ENCODE results near the gene BNIP1. TPM values are rescaled to one million over a fixed set of nuclear protein-coding genes. Genes with fewer than 3 reads are reported as not detected.
A peak's percentile ranks its signal among the peaks of the same experiment; 100 is the strongest.
"Not testable (repeated sequence)": the region's sequence is repeated elsewhere in the genome, so short reads cannot be mapped to it uniquely, and the experiment has no call there.

The BNIP1 gene
- 22.6 and 23.2 TPM in 2 replicates for total RNA-seq

GRCh38 chr5:173144200-173145176, at the start of gene BNIP1:
Gene BNIP1, plus strand, starts transcription at chr5:173144531. Its CDS starts 15 bp downstream, at chr5:173144546.
- Mint-ChIP-seq H3K36me3 (ENCODE audit: low read depth) (peaks cover 15% of the 10 kb centered on the region), H3K27me3 (ENCODE audit: low read depth) (no peaks in the 10 kb centered on the region), H3K9me3 (no peaks in the 10 kb centered on the region), H3K4me3 (ENCODE audit: low read depth) (peak within 1 kb of the TSS; percentile 95), H3K27ac (peak within 1 kb of the TSS; percentile 98), H3K4me1 (ENCODE audit: low read depth) (peaks cover 5% of the 10 kb centered on the region)
- DNase-seq (ENCODE audit: low spot score): peak; percentile 91
- intact Hi-C loops (cut with micrococcal nuclease): loop anchor here (1.0 to 5.0 kb wide), 5 partner anchors 88 to 1757 kb away; partner anchors contain the start of genes ATP6V0E1, BOD1, CREBRF and NPM1

- peaks cover 12% of the 10 kb centered on the region for H3K9me3 Mint-ChIP-seq
- peaks cover 2% of the 10 kb centered on the region for H3K4me1 Mint-ChIP-seq (ENCODE audit: low read depth)
- intact Hi-C loops (cut with micrococcal nuclease): no loop called here
- no peak overlapping the region for H3K27ac Mint-ChIP-seq
- no peak overlapping the region for H3K4me3 Mint-ChIP-seq (ENCODE audit: low read depth)
- no peaks in the 10 kb centered on the region for H3K27me3 Mint-ChIP-seq (ENCODE audit: low read depth)
- no peak for DNase-seq (ENCODE audit: low spot score)
- peaks cover 14% of the 10 kb centered on the region for H3K36me3 Mint-ChIP-seq (ENCODE audit: low read depth)
Measured at GRCh38 chr5:173098787-173099186, 45.5 kb upstream of the BNIP1 start.

GRCh38 chr5:173099461-173099860, 44.9 kb upstream of the BNIP1 start:
- peaks cover 2% of the 10 kb centered on the region for H3K4me1 Mint-ChIP-seq (ENCODE audit: low read depth)
- H3K4me3 Mint-ChIP-seq (ENCODE audit: low read depth): no peak overlapping the region
- H3K9me3 Mint-ChIP-seq: peaks cover 12% of the 10 kb centered on the region
- intact Hi-C loops (cut with micrococcal nuclease): no loop called here
- no peak for DNase-seq (ENCODE audit: low spot score)
- peaks cover 14% of the 10 kb centered on the region for H3K36me3 Mint-ChIP-seq (ENCODE audit: low read depth)
- no peaks in the 10 kb centered on the region for H3K27me3 Mint-ChIP-seq (ENCODE audit: low read depth)
- H3K27ac Mint-ChIP-seq: no peak overlapping the region

- Mint-ChIP-seq H3K27ac (no peak overlapping the region), H3K36me3 (ENCODE audit: low read depth) (peaks cover 14% of the 10 kb centered on the region), H3K4me3 (ENCODE audit: low read depth) (no peak overlapping the region), H3K4me1 (ENCODE audit: low read depth) (peaks cover 2% of the 10 kb centered on the region), H3K27me3 (ENCODE audit: low read depth) (no peaks in the 10 kb centered on the region), H3K9me3 (peaks cover 12% of the 10 kb centered on the region)
- intact Hi-C loops (cut with micrococcal nuclease): no loop called here
- DNase-seq (ENCODE audit: low spot score): no peak
Measured at GRCh38 chr5:173101245-173101644, 43.1 kb upstream of the BNIP1 start.

GRCh38 chr5:173103411-173103810, 40.9 kb upstream of the BNIP1 start:
- peaks cover 16% of the 10 kb centered on the region for H3K36me3 Mint-ChIP-seq (ENCODE audit: low read depth)
- no peak overlapping the region for H3K27ac Mint-ChIP-seq
- H3K4me3 Mint-ChIP-seq (ENCODE audit: low read depth): no peak overlapping the region
- H3K9me3 Mint-ChIP-seq: peaks cover 12% of the 10 kb centered on the region
- intact Hi-C loops (cut with micrococcal nuclease): no loop called here
- DNase-seq (ENCODE audit: low spot score): no peak
- no peaks in the 10 kb centered on the region for H3K27me3 Mint-ChIP-seq (ENCODE audit: low read depth)
- H3K4me1 Mint-ChIP-seq (ENCODE audit: low read depth): peaks cover 2% of the 10 kb centered on the region

GRCh38 chr5:173108914-173109313, 35.4 kb upstream of the BNIP1 start:
- H3K36me3 Mint-ChIP-seq (ENCODE audit: low read depth): peaks cover 25% of the 10 kb centered on the region
- no peak for DNase-seq (ENCODE audit: low spot score)
- H3K27me3 Mint-ChIP-seq (ENCODE audit: low read depth): no peaks in the 10 kb centered on the region
- H3K9me3 Mint-ChIP-seq: no peaks in the 10 kb centered on the region
- intact Hi-C loops (cut with micrococcal nuclease): no loop called here
- peaks cover 6% of the 10 kb centered on the region for H3K4me1 Mint-ChIP-seq (ENCODE audit: low read depth)
- H3K4me3 Mint-ChIP-seq (ENCODE audit: low read depth): no peak overlapping the region
- H3K27ac Mint-ChIP-seq: no peak overlapping the region

GRCh38 chr5:173114536-173114935, 29.8 kb upstream of the BNIP1 start:
- Mint-ChIP-seq H3K36me3 (ENCODE audit: low read depth) (peaks cover 21% of the 10 kb centered on the region), H3K4me3 (ENCODE audit: low read depth) (no peak overlapping the region), H3K4me1 (ENCODE audit: low read depth) (peaks cover 3% of the 10 kb centered on the region), H3K27ac (no peak overlapping the region), H3K27me3 (ENCODE audit: low read depth) (no peaks in the 10 kb centered on the region), H3K9me3 (peaks cover 6% of the 10 kb centered on the region)
- intact Hi-C loops (cut with micrococcal nuclease): no loop called here
- no peak for DNase-seq (ENCODE audit: low spot score)

GRCh38 chr5:173119719-173120118, 24.6 kb upstream of the BNIP1 start:
- no peaks in the 10 kb centered on the region for H3K27me3 Mint-ChIP-seq (ENCODE audit: low read depth)
- no peak overlapping the region for H3K27ac Mint-ChIP-seq
- no peak overlapping the region for H3K4me3 Mint-ChIP-seq (ENCODE audit: low read depth)
- no peaks in the 10 kb centered on the region for H3K4me1 Mint-ChIP-seq (ENCODE audit: low read depth)
- intact Hi-C loops (cut with micrococcal nuclease): no loop called here
- peaks cover 10% of the 10 kb centered on the region for H3K36me3 Mint-ChIP-seq (ENCODE audit: low read depth)
- peaks cover 18% of the 10 kb centered on the region for H3K9me3 Mint-ChIP-seq
- no peak for DNase-seq (ENCODE audit: low spot score)

- peaks cover 18% of the 10 kb centered on the region for H3K9me3 Mint-ChIP-seq
- no peak overlapping the region for H3K4me3 Mint-ChIP-seq (ENCODE audit: low read depth)
- H3K4me1 Mint-ChIP-seq (ENCODE audit: low read depth): no peaks in the 10 kb centered on the region
- H3K36me3 Mint-ChIP-seq (ENCODE audit: low read depth): peaks cover 8% of the 10 kb centered on the region
- H3K27me3 Mint-ChIP-seq (ENCODE audit: low read depth): no peaks in the 10 kb centered on the region
- no peak for DNase-seq (ENCODE audit: low spot score)
- intact Hi-C loops (cut with micrococcal nuclease): no loop called here
- no peak overlapping the region for H3K27ac Mint-ChIP-seq
Measured at GRCh38 chr5:173123416-173123815, 20.9 kb upstream of the BNIP1 start.

- H3K9me3 Mint-ChIP-seq; H3K4me1 Mint-ChIP-seq (ENCODE audit: low read depth); H3K27me3 Mint-ChIP-seq (ENCODE audit: low read depth); DNase-seq (ENCODE audit: low spot score); intact Hi-C loops (cut with micrococcal nuclease); H3K27ac Mint-ChIP-seq; H3K4me3 Mint-ChIP-seq (ENCODE audit: low read depth); H3K36me3 Mint-ChIP-seq (ENCODE audit: low read depth): not testable (repeated sequence)
Measured at GRCh38 chr5:173132166-173132565, 12.2 kb upstream of the BNIP1 start.

GRCh38 chr5:173138707-173139106, 5.6 kb upstream of the BNIP1 start:
- Mint-ChIP-seq H3K36me3 (ENCODE audit: low read depth) (no peaks in the 10 kb centered on the region), H3K9me3 (no peaks in the 10 kb centered on the region), H3K27me3 (ENCODE audit: low read depth) (no peaks in the 10 kb centered on the region), H3K4me1 (ENCODE audit: low read depth) (no peaks in the 10 kb centered on the region), H3K4me3 (ENCODE audit: low read depth) (no peak overlapping the region), H3K27ac (no peak overlapping the region)
- intact Hi-C loops (cut with micrococcal nuclease): no loop called here
- DNase-seq (ENCODE audit: low spot score): no peak

GRCh38 chr5:173139631-173140030, 4.7 kb upstream of the BNIP1 start:
- Mint-ChIP-seq H3K36me3 (ENCODE audit: low read depth) (no peaks in the 10 kb centered on the region), H3K9me3 (no peaks in the 10 kb centered on the region), H3K27ac (no peak overlapping the region), H3K27me3 (ENCODE audit: low read depth) (no peaks in the 10 kb centered on the region), H3K4me3 (ENCODE audit: low read depth) (no peak overlapping the region), H3K4me1 (ENCODE audit: low read depth) (no peaks in the 10 kb centered on the region)
- DNase-seq (ENCODE audit: low spot score): no peak
- intact Hi-C loops (cut with micrococcal nuclease): loop anchor here (5.0 kb wide), 2 partner anchors 193 to 1752 kb away; partner anchors contain the start of gene NPM1

GRCh38 chr5:173140769-173141168, 3.6 kb upstream of the BNIP1 start:
- no peaks in the 10 kb centered on the region for H3K9me3 Mint-ChIP-seq
- DNase-seq (ENCODE audit: low spot score): no peak
- intact Hi-C loops (cut with micrococcal nuclease): loop anchor here (5.0 kb wide), 2 partner anchors 192 to 1753 kb away; partner anchors contain the start of gene NPM1

More at GRCh38 chr5:173140769-173141168, 3.6 kb upstream of the BNIP1 start:
- Mint-ChIP-seq H3K27ac (no peak overlapping the region), H3K4me3 (ENCODE audit: low read depth) (no peak overlapping the region), H3K4me1 (ENCODE audit: low read depth) (peaks cover 5% of the 10 kb centered on the region), H3K36me3 (ENCODE audit: low read depth) (no peaks in the 10 kb centered on the region), H3K27me3 (ENCODE audit: low read depth) (no peaks in the 10 kb centered on the region)

Measured in activated T-helper 2 cell treated with anti-CD3 and anti-CD28 coated beads, Interferon-gamma antibody, Interleukin-2, Interleukin-4, amounts not matched to agents 10 μg/mL and 5 μg/mL and 100 μg/mL, durations not matched to agents 14 hours and 24 hours and 36 hours (primary cell).